Measurements from ENCODE around the gene PRKCE.

Gene PRKCE

GRCh38 chr2:45734336-45734735 lies 82.9 kb downstream of the PRKCE start:
- TF ChIP-seq CTCF (IDR thresholded peaks at IDR 0.05; ENCODE audit: extremely low read depth, missing control alignments), result no peak
- DNase-seq (ENCODE audit: low spot score), result no peak

GRCh38 chr2:45734952-45735351 lies 83.5 kb downstream of the PRKCE start:
- DNase-seq (ENCODE audit: low spot score), result no peak
- TF ChIP-seq CTCF (IDR thresholded peaks at IDR 0.05; ENCODE audit: extremely low read depth, missing control alignments), result no peak

- no peak for DNase-seq (ENCODE audit: low spot score)
- TF ChIP-seq CTCF (IDR thresholded peaks at IDR 0.05; ENCODE audit: extremely low read depth, missing control alignments), result no peak
Measured at GRCh38 chr2:45736757-45737704, 85.6 kb downstream of the PRKCE start.

- no peak for TF ChIP-seq CTCF (IDR thresholded peaks at IDR 0.05; ENCODE audit: extremely low read depth, missing control alignments)
Measured at GRCh38 chr2:45739796-45740485, 88.5 kb downstream of the PRKCE start.

GRCh38 chr2:45741161-45741850 lies 89.8 kb downstream of the PRKCE start:
- TF ChIP-seq CTCF (IDR thresholded peaks at IDR 0.05; ENCODE audit: extremely low read depth, missing control alignments), result no peak
- no peak for DNase-seq (ENCODE audit: low spot score)

More at GRCh38 chr2:45739796-45740485, 88.5 kb downstream of the PRKCE start:
- DNase-seq (ENCODE audit: low spot score), result no peak

- TF ChIP-seq CTCF (IDR thresholded peaks at IDR 0.05; ENCODE audit: extremely low read depth, missing control alignments), result no peak
- no peak for DNase-seq (ENCODE audit: low spot score)
Measured at GRCh38 chr2:45743531-45744396, 92.3 kb downstream of the PRKCE start.

Data from GM20000 (cell line).